ENCODE measurements around the gene CYP4B1. TPM values are rescaled to one million over a fixed set of nuclear protein-coding genes. Genes with fewer than 3 reads are reported as not detected.
A peak's percentile ranks its signal among the peaks of the same experiment; 100 is the strongest.
"Not testable (repeated sequence)": the region's sequence is repeated elsewhere in the genome, so short reads cannot be mapped to it uniquely, and the experiment has no call there.

CYP4B1 gene
- 1 to 10 TPM; 1.6 to 5.5 (median 2.0) TPM for polyA plus RNA-seq (ENCODE audit: insufficient read length in 4 of 4)

- no peak for DNase-seq (ENCODE audit: low read depth in 4 of 4, low spot score in 3 of 4)
Measured at GRCh38 chr1:46798810-46799209, at the start of gene CYP4B1. CYP4B1 (plus strand) TSS chr1:46799046; CDS start chr1:46799082, 36 bp downstream.

GRCh38 chr1:46749404-46749803, 49.4 kb upstream of the CYP4B1 start:
- no peak for DNase-seq (ENCODE audit: low read depth in 4 of 4, low spot score in 3 of 4)

GRCh38 chr1:46749921-46750404, 48.9 kb upstream of the CYP4B1 start:
- DNase-seq (ENCODE audit: low read depth in 4 of 4, low spot score in 3 of 4) = no peak

- no peak for DNase-seq (ENCODE audit: low read depth in 4 of 4, low spot score in 3 of 4)
Measured at GRCh38 chr1:46753985-46754384, 44.9 kb upstream of the CYP4B1 start.

GRCh38 chr1:46754707-46755106, 44.1 kb upstream of the CYP4B1 start:
- DNase-seq (ENCODE audit: low read depth in 4 of 4, low spot score in 3 of 4) = not testable (repeated sequence)

- DNase-seq (ENCODE audit: low read depth in 4 of 4, low spot score in 3 of 4) = peak in 2 of 4 donors; percentile 19 to 22
Measured at GRCh38 chr1:46755121-46755520, 43.7 kb upstream of the CYP4B1 start.

- DNase-seq (ENCODE audit: low read depth in 4 of 4, low spot score in 3 of 4) = peak in 1 of 4 donors; percentile 8
Measured at GRCh38 chr1:46757247-46757955, 41.4 kb upstream of the CYP4B1 start.

- DNase-seq (ENCODE audit: low read depth in 4 of 4, low spot score in 3 of 4) = no peak
Measured at GRCh38 chr1:46757956-46758528, 40.8 kb upstream of the CYP4B1 start.

GRCh38 chr1:46760558-46761166, 38.2 kb upstream of the CYP4B1 start:
- DNase-seq (ENCODE audit: low read depth in 4 of 4, low spot score in 3 of 4) = no peak

GRCh38 chr1:46761740-46762139, 37.1 kb upstream of the CYP4B1 start:
- DNase-seq (ENCODE audit: low read depth in 4 of 4, low spot score in 3 of 4) = no peak

- no peak for DNase-seq (ENCODE audit: low read depth in 4 of 4, low spot score in 3 of 4)
Measured at GRCh38 chr1:46764402-46764801, 34.4 kb upstream of the CYP4B1 start.

- DNase-seq (ENCODE audit: low read depth in 4 of 4, low spot score in 3 of 4) = no peak
Measured at GRCh38 chr1:46767649-46768282, 31.1 kb upstream of the CYP4B1 start.

- no peak for DNase-seq (ENCODE audit: low read depth in 4 of 4, low spot score in 3 of 4)
Measured at GRCh38 chr1:46768445-46768844, 30.4 kb upstream of the CYP4B1 start.

- DNase-seq (ENCODE audit: low read depth in 4 of 4, low spot score in 3 of 4) = no peak
Measured at GRCh38 chr1:46769028-46769740, 29.7 kb upstream of the CYP4B1 start.

- DNase-seq (ENCODE audit: low read depth in 4 of 4, low spot score in 3 of 4) = no peak
Measured at GRCh38 chr1:46770541-46770940, 28.3 kb upstream of the CYP4B1 start.

GRCh38 chr1:46772571-46772970, 26.3 kb upstream of the CYP4B1 start:
- no peak for DNase-seq (ENCODE audit: low read depth in 4 of 4, low spot score in 3 of 4)

GRCh38 chr1:46774297-46774696, 24.5 kb upstream of the CYP4B1 start:
- DNase-seq (ENCODE audit: low read depth in 4 of 4, low spot score in 3 of 4) = no peak

GRCh38 chr1:46778456-46778855, 20.4 kb upstream of the CYP4B1 start:
- not testable (repeated sequence) for DNase-seq (ENCODE audit: low read depth in 4 of 4, low spot score in 3 of 4)

- DNase-seq (ENCODE audit: low read depth in 4 of 4, low spot score in 3 of 4) = no peak
Measured at GRCh38 chr1:46784666-46785065, 14.2 kb upstream of the CYP4B1 start.

GRCh38 chr1:46788634-46789033, 10.2 kb upstream of the CYP4B1 start:
- DNase-seq (ENCODE audit: low read depth in 4 of 4, low spot score in 3 of 4) = not testable (repeated sequence)

Measured in left renal pelvis (tissue), 4 donors.